Gastroesophageal sphincter (tissue), 4 donors: ENCODE data around the gene ALDH3A2. TPM values are rescaled to one million over a fixed set of nuclear protein-coding genes. Genes with fewer than 3 reads are reported as not detected.

Experiments used
- ATAC-seq: fragments of 150-250 bp; one replicate; pipeline ENCODE4 v1.9.1; 2016; ENCODE audit warnings: mild to moderate bottlenecking, moderate library complexity
- H3K27ac ChIP-seq, 4 donors: fragments of 200-600 bp; sonication (generic) in 3 of 4; 1 replicate in 3 of 4; 2 replicates in 1 of 4; pipeline ENCODE4 v1.5.1; 2016 to 2019
- H3K27me3 ChIP-seq: fragments of 200-600 bp; sonication (generic); one replicate; pipeline ENCODE4 v1.5.1; 2019
- H3K36me3 ChIP-seq, 2 donors: fragments of 200-600 bp; sonication (generic); one replicate each; pipeline ENCODE4 v1.5.1; 2019; ENCODE audit warnings: control low read depth in 1 of 2
- H3K4me1 ChIP-seq, 3 donors: fragments of 200-600 bp; sonication (generic); 1 replicate in 2 of 3; 2 replicates in 1 of 3; pipeline ENCODE4 v1.5.1; 2016 to 2019; ENCODE audit warnings: control low read depth in 2 of 3
- H3K4me3 ChIP-seq, 2 donors: fragments of 200-600 bp; sonication (generic); one replicate each; pipeline ENCODE4 v1.5.1; 2019; ENCODE audit warnings: mild to moderate bottlenecking in 1 of 2, moderate library complexity in 1 of 2
- H3K9me3 ChIP-seq, 3 donors: fragments of 200-600 bp; sonication (generic); one replicate each; pipeline ENCODE4 v1.5.1; 2017 to 2019; ENCODE audit warnings: control low read depth in 2 of 3
- CTCF ChIP-seq, 4 experiments: fragments of 200-600 bp in 2 of 4; fragments of 450-650 bp in 2 of 4; sonication (generic) in 1 of 4; IDR thresholded peaks; one replicate each; pipeline ENCODE4 v1.5.1; 2017 to 2019; ENCODE audit warnings: antibody characterized with exemption in 4 of 4, mild to moderate bottlenecking in 2 of 4, moderate library complexity in 2 of 4
- EP300 ChIP-seq: sonication (generic); formaldehyde crosslinking; IDR thresholded peaks from one replicate; pipeline ENCODE4 v1.6.1; 2017; ENCODE audit warnings: antibody characterized with exemption, mild to moderate bottlenecking
- POLR2A ChIP-seq, 2 donors: fragments of 450-650 bp; IDR thresholded peaks; one replicate each; pipeline ENCODE4 v1.6.1; 2017; ENCODE audit warnings: antibody characterized with exemption in 2 of 2, mild to moderate bottlenecking in 2 of 2, moderate library complexity in 1 of 2
- POLR2AphosphoS5 ChIP-seq: sonication (generic); formaldehyde crosslinking; IDR thresholded peaks from one replicate; pipeline ENCODE4 v1.6.1; 2017; ENCODE audit warnings: antibody characterized with exemption
- WGBS, 2 donors: methylation state at CpG; one replicate each; pipeline ENCODE4 v1.1.5; 2018; ENCODE audit warnings: low coverage in 1 of 2; 5-methylcytosine and 5-hydroxymethylcytosine counted together
- total RNA-seq, 4 donors: library from RNA; depleted of rRNA; stranded (reverse); fragments of >200 nt; gene quantifications; one replicate each; pipeline ENCODE4 v1.1.0, GENCODE V29; 2016

The ALDH3A2 gene
- total RNA-seq, 4 donors from 2014 or later, result 61.9 to 162 (median 124) TPM

GRCh38 chr17:19714542-19715411 lies 66.2 kb downstream of the ALDH3A2 start:
- ATAC-seq, result no peak
- WGBS, 2 donors, result 97% methylated on average over 6 of the region's 27 CpGs; no CpG with 5 or more reads in 1 of the 2 donors
- Histone ChIP-seq H3K4me1 (no peaks in the 10 kb centered on the region), H3K4me3 (no peak overlapping the region), H3K9me3 (no peaks in the 10 kb centered on the region), H3K27ac (no peak overlapping the region), H3K36me3 (no peaks in the 10 kb centered on the region), H3K27me3 (no peaks in the 10 kb centered on the region)
- TF ChIP-seq POLR2AphosphoS5 (no peak), EP300 (no peak), POLR2A (IDR thresholded peaks at IDR 0.05) (no peak), CTCF (IDR thresholded peaks at IDR 0.05) (no peak)

- Histone ChIP-seq H3K36me3 (no peaks in the 10 kb centered on the region), H3K4me1 (peaks cover 0 to 5% (median 5%) of the 10 kb centered on the region in 3 donors), H3K4me3 (no peak within 1 kb of the TSS), H3K27me3 (no peaks in the 10 kb centered on the region), H3K9me3 (no peaks in the 10 kb centered on the region), H3K27ac (no peak within 1 kb of the TSS)
- ATAC-seq, result no peak
- 56% methylated on average over 7 of the region's 13 CpGs; no CpG with 5 or more reads in 1 of the 2 donors for WGBS, 2 donors
- TF ChIP-seq CTCF (IDR thresholded peaks at IDR 0.05) (no peak), POLR2A (IDR thresholded peaks at IDR 0.05) (no peak), EP300 (no peak), POLR2AphosphoS5 (no peak)
Measured at GRCh38 chr17:19716108-19717030, 67.8 kb downstream of the ALDH3A2 start, which contains the start of gene SLC47A2. Gene SLC47A2 (minus strand): TSS chr17:19716584. CDS start chr17:19716555, 29 bp downstream.

GRCh38 chr17:19717031-19717360 lies 68.4 kb downstream of the ALDH3A2 start:
- Histone ChIP-seq H3K4me1 (peaks cover 0 to 5% (median 5%) of the 10 kb centered on the region in 3 donors), H3K27ac (no peak overlapping the region), H3K36me3 (no peaks in the 10 kb centered on the region), H3K9me3 (no peaks in the 10 kb centered on the region), H3K4me3 (no peak overlapping the region), H3K27me3 (no peaks in the 10 kb centered on the region)
- 92 to 97% methylated on average over 2 to 4 of the region's 7 CpGs for WGBS, 2 donors
- no peak for ATAC-seq
- TF ChIP-seq POLR2A (IDR thresholded peaks at IDR 0.05) (no peak), POLR2AphosphoS5 (no peak), CTCF (IDR thresholded peaks at IDR 0.05) (no peak), EP300 (no peak)

GRCh38 chr17:19717411-19717908 lies 68.9 kb downstream of the ALDH3A2 start:
- ATAC-seq, result no peak
- H3K27ac ChIP-seq, result no peak overlapping the region
- H3K4me1 ChIP-seq, result peaks cover 0 to 5% (median 5%) of the 10 kb centered on the region in 3 donors
- H3K4me3 ChIP-seq, result no peak overlapping the region
- no peaks in the 10 kb centered on the region for H3K27me3 ChIP-seq
- no peaks in the 10 kb centered on the region for H3K9me3 ChIP-seq
- no peaks in the 10 kb centered on the region for H3K36me3 ChIP-seq
- no peak for TF ChIP-seq EP300
- TF ChIP-seq POLR2A (IDR thresholded peaks at IDR 0.05), result no peak
- TF ChIP-seq CTCF (IDR thresholded peaks at IDR 0.05), result no peak
- no peak for TF ChIP-seq POLR2AphosphoS5
- WGBS, 2 donors, result 77 to 92% methylated on average over 2 to 5 of the region's 10 CpGs
